PC-9 (cell line): ENCODE measurements around the gene GATD1. TPM values are rescaled to one million over a fixed set of nuclear protein-coding genes. Genes with fewer than 3 reads are reported as not detected.

Experiments used
- BruUV-seq: library from RNA; stranded (reverse); fragments of 400-500 nt; replicated peaks from 2 replicates; lab custom pipeline; 2021; lab: Mats Ljungman, UMichigan
- CTCF ChIA-PET: fragments of 300-600 bp; sonication (Branson Sonifier 250); formaldehyde crosslinking; loops from one replicate; lab custom pipeline; 2022; ENCODE audit warnings: antibody characterized with exemption; lab: Charles Lee
- POLR2A ChIA-PET: fragments of 300-600 bp; sonication (Branson Sonifier 250); formaldehyde crosslinking; loops from one replicate; lab custom pipeline; 2022; ENCODE audit warnings: antibody characterized with exemption; ENCODE audit not compliant: unreplicated experiment; lab: Charles Lee
- DNase-seq, 2 experiments: peaks; one replicate each; pipeline versions ENCODE4 v3.0.0 to v3.0.0-alpha.2; 2015 to 2022; ENCODE audit warnings: mixed read lengths in 1 of 2
- H2AFZ ChIP-seq: fragments of 200-600 bp; sonication (generic); 2 replicates; pipeline ENCODE4 v1.8.1; 2017; ENCODE audit warnings: antibody characterized with exemption
- H3F3A ChIP-seq: fragments of 200-600 bp; sonication (generic); 2 replicates; pipeline ENCODE4 v1.8.1; 2017; ENCODE audit warnings: antibody characterized with exemption, mild to moderate bottlenecking, low read depth; ENCODE audit not compliant: insufficient read depth
- H3K27ac ChIP-seq: fragments of 200-600 bp; sonication (generic); 2 replicates; pipeline ENCODE4 v1.6.1; 2016; ENCODE audit warnings: mixed run types
- H3K27me3 ChIP-seq: fragments of 200-600 bp; sonication (generic); 2 replicates; pipeline ENCODE4 v1.6.1; 2016; ENCODE audit warnings: low read depth, mixed run types; ENCODE audit not compliant: insufficient read depth
- H3K36me3 ChIP-seq: fragments of 200-600 bp; sonication (generic); 2 replicates; pipeline ENCODE4 v1.6.1; 2016; ENCODE audit warnings: low read depth, mixed run types
- H3K4me1 ChIP-seq: fragments of 200-600 bp; sonication (generic); replicated peaks from 2 replicates; pipeline ENCODE4 v1.6.1; 2016; ENCODE audit warnings: mixed run types; ENCODE audit not compliant: insufficient read depth
- H3K4me2 ChIP-seq: fragments of 200-600 bp; sonication (generic); 2 replicates; pipeline ENCODE4 v1.6.1; 2017; ENCODE audit warnings: mixed run types
- H3K4me3 ChIP-seq: fragments of 200-600 bp; sonication (generic); 2 replicates; pipeline ENCODE4 v1.6.1; 2016; ENCODE audit warnings: mixed run types
- H3K79me2 ChIP-seq: fragments of 200-600 bp; sonication (generic); 2 replicates; pipeline ENCODE4 v1.6.1; 2017; ENCODE audit warnings: low read depth, mixed run types
- H3K9me2 ChIP-seq: fragments of 200-600 bp; sonication (generic); 2 replicates; pipeline ENCODE4 v1.8.1; 2017; ENCODE audit warnings: mild to moderate bottlenecking; ENCODE audit not compliant: insufficient read depth
- H3K9me3 ChIP-seq: fragments of 200-600 bp; sonication (generic); 2 replicates; pipeline ENCODE4 v1.8.1; 2016; ENCODE audit warnings: low read depth; ENCODE audit not compliant: insufficient read depth
- H4K20me1 ChIP-seq: fragments of 200-600 bp; sonication (generic); 2 replicates; pipeline ENCODE4 v1.8.1; 2017; ENCODE audit not compliant: insufficient read depth
- CTCF ChIP-seq: fragments of 200-600 bp; sonication (generic); conservative IDR thresholded peaks from 2 replicates; pipeline ENCODE4 v1.6.1; 2017; ENCODE audit warnings: mixed run types, antibody characterized with exemption, mild to moderate bottlenecking, moderate library complexity
- EZH2 ChIP-seq: fragments of 200-600 bp; sonication (generic); IDR thresholded peaks from 2 replicates; pipeline ENCODE4 v1.8.0; 2017; ENCODE audit warnings: antibody characterized with exemption, low read depth
- intact Hi-C: fragments of 100-400 bp; cut with micrococcal nuclease; formaldehyde crosslinking; loops from one replicate; pipeline ENCODE4 v1.10.0; 2022; ENCODE audit not compliant: unreplicated experiment
- total RNA-seq: library from RNA; stranded (reverse); gene quantifications from 2 replicates; pipeline ENCODE4 v1.2.3, GENCODE V29; 2021

Gene GATD1
- total RNA-seq, 1 experiment from 2014 or later = 52.7 TPM

GRCh38 chr11:812390-812789 lies 35.1 kb upstream of the GATD1 start:
- CTCF ChIA-PET = interaction anchor here (0.6 kb wide), 1 partner anchor 10 kb away, joined by 3 read pairs; no protein-coding TSS in a partner anchor
- POLR2A ChIA-PET = interaction anchor here (0.7 kb wide), 1 partner anchor 22 kb away, joined by 5 read pairs; no protein-coding TSS in a partner anchor
- intact Hi-C loops = no loop called here

GRCh38 chr11:811446-812245 lies 34.4 kb upstream of the GATD1 start:
- BruUV-seq = no TSS peak
- CTCF ChIA-PET = no interaction called here
- intact Hi-C loops = no loop called here
- Histone ChIP-seq H4K20me1 (peaks cover 12% of the 10 kb centered on the region), H3K4me2 (peak overlapping the region; percentile 86), H3K9me2 (no peaks in the 10 kb centered on the region), H3K36me3 (peaks cover 13% of the 10 kb centered on the region), H3K27ac (no peak overlapping the region; the same call in 1 of the 2 replicates), H3K27me3 (no peaks in the 10 kb centered on the region), H2AFZ (no peak overlapping the region), H3K4me1 (peaks cover 9% of the 10 kb centered on the region; the same call in 1 of the 2 replicates), H3K79me2 (peaks cover 41% of the 10 kb centered on the region), H3K4me3 (peak overlapping the region; percentile 85; the same call in 1 of the 2 replicates), H3F3A (peaks cover 38% of the 10 kb centered on the region; the same call in 1 of the 2 replicates), H3K9me3 (no peaks in the 10 kb centered on the region)
- TF ChIP-seq CTCF (no peak), EZH2 (no peak)
- POLR2A ChIA-PET = interaction anchor here (0.7 kb wide), 1 partner anchor 23 kb away, joined by 5 read pairs; no protein-coding TSS in a partner anchor
- peak in 1 of 2 experiments; percentile 24 for DNase-seq

More at GRCh38 chr11:812390-812789, 35.1 kb upstream of the GATD1 start:
- Histone ChIP-seq H3K4me3 (no peak overlapping the region), H3K79me2 (peaks cover 41% of the 10 kb centered on the region), H3K9me3 (no peaks in the 10 kb centered on the region), H3K4me2 (no peak overlapping the region), H2AFZ (no peak overlapping the region), H3K27ac (no peak overlapping the region), H3K36me3 (peaks cover 13% of the 10 kb centered on the region), H3K9me2 (no peaks in the 10 kb centered on the region), H3K27me3 (no peaks in the 10 kb centered on the region), H3F3A (peaks cover 42% of the 10 kb centered on the region; the same call in 1 of the 2 replicates), H3K4me1 (peaks cover 9% of the 10 kb centered on the region; the same call in 1 of the 2 replicates), H4K20me1 (peaks cover 12% of the 10 kb centered on the region)
- no peak for TF ChIP-seq CTCF
- TF ChIP-seq EZH2 = no peak
- no TSS peak for BruUV-seq
- no peak for DNase-seq

GRCh38 chr11:810040-810567 lies 32.8 kb upstream of the GATD1 start:
- Histone ChIP-seq H3F3A (peaks cover 38% of the 10 kb centered on the region; the same call in 1 of the 2 replicates), H3K4me2 (peak overlapping the region; percentile 86), H3K27ac (peak overlapping the region; percentile 89), H3K9me2 (no peaks in the 10 kb centered on the region), H3K27me3 (no peaks in the 10 kb centered on the region), H3K4me1 (peaks cover 9% of the 10 kb centered on the region; the same call in 1 of the 2 replicates), H3K4me3 (peak overlapping the region; percentile 85), H4K20me1 (peaks cover 12% of the 10 kb centered on the region), H2AFZ (no peak overlapping the region), H3K36me3 (peaks cover 13% of the 10 kb centered on the region), H3K79me2 (peaks cover 41% of the 10 kb centered on the region), H3K9me3 (no peaks in the 10 kb centered on the region)
- no TSS peak for BruUV-seq
- POLR2A ChIA-PET = interaction anchor here (0.7 kb wide), 1 partner anchor 84 kb away, joined by 3 read pairs; no protein-coding TSS in a partner anchor
- CTCF ChIA-PET = no interaction called here
- TF ChIP-seq CTCF (no peak), EZH2 (no peak)
- DNase-seq = peak in 1 of 2 experiments; percentile 28
- intact Hi-C loops = no loop called here
